PC-3 (cell line): ENCODE results near the gene CCDC77. TPM values are rescaled to one million over a fixed set of nuclear protein-coding genes. Genes with fewer than 3 reads are reported as not detected.

Experiments used
- ATAC-seq: fragments of 200-7000 bp; cut with Tn5 transposase; 2 replicates; pipeline ENCODE4 v1.9.1; 2020; ENCODE audit warnings: mild to moderate bottlenecking, moderate library complexity
- BruUV-seq: library from RNA; stranded (reverse); fragments of 400-500 nt; replicated peaks from 2 replicates; lab custom pipeline; 2021; lab: Mats Ljungman, UMichigan
- CTCF ChIA-PET: fragments of 300-600 bp; sonication (Branson Sonifier 250); formaldehyde crosslinking; loops from one replicate; lab custom pipeline; 2022; ENCODE audit warnings: antibody characterized with exemption; lab: Charles Lee
- POLR2A ChIA-PET: fragments of 300-600 bp; sonication (Branson Sonifier 250); formaldehyde crosslinking; loops from one replicate; lab custom pipeline; 2022; ENCODE audit warnings: antibody characterized with exemption; ENCODE audit not compliant: unreplicated experiment; lab: Charles Lee
- DNase-seq: peaks from one replicate; pipeline ENCODE4 v3.0.0-alpha.2; 2015
- H2AFZ ChIP-seq: fragments of 300-600 bp; sonication (generic); 2 replicates; pipeline ENCODE4 v1.6.0; 2016; ENCODE audit warnings: antibody characterized with exemption, low read length
- H3F3A ChIP-seq: fragments of 300-600 bp; sonication (generic); one replicate; pipeline ENCODE4 v1.6.0; 2017; ENCODE audit warnings: antibody characterized with exemption, low read length, control low read depth, mild to moderate bottlenecking; ENCODE audit not compliant: unreplicated experiment
- H3K27ac ChIP-seq: fragments of 300-600 bp; sonication (generic); 2 replicates; pipeline ENCODE4 v1.5.1; 2016; ENCODE audit warnings: mild to moderate bottlenecking, low read length
- H3K27me3 ChIP-seq: fragments of 300-600 bp; sonication (generic); 2 replicates; pipeline ENCODE4 v1.6.1; 2016; ENCODE audit warnings: low read length, mixed read lengths
- H3K36me3 ChIP-seq: fragments of 300-600 bp; sonication (generic); 2 replicates; pipeline ENCODE4 v1.6.1; 2016; ENCODE audit warnings: low read depth, mixed run types, low read length, mixed read lengths
- H3K4me1 ChIP-seq: fragments of 300-600 bp; sonication (generic); 2 replicates; pipeline ENCODE4 v1.5.1; 2016; ENCODE audit warnings: low read length; ENCODE audit not compliant: insufficient read depth
- H3K4me2 ChIP-seq: fragments of 300-600 bp; sonication (generic); 2 replicates; pipeline ENCODE4 v1.6.0; 2016; ENCODE audit warnings: low read length
- H3K4me3 ChIP-seq: fragments of 300-600 bp; sonication (generic); 2 replicates; pipeline ENCODE4 v1.5.1; 2016; ENCODE audit warnings: mild to moderate bottlenecking, low read length, mixed read lengths
- H3K79me2 ChIP-seq: fragments of 300-600 bp; sonication (generic); 2 replicates; pipeline ENCODE4 v1.6.1; 2017; ENCODE audit warnings: low read length, mixed read lengths
- H3K9ac ChIP-seq: fragments of 300-600 bp; sonication (generic); 2 replicates; pipeline ENCODE4 v1.6.0; 2016; ENCODE audit warnings: mild to moderate bottlenecking, low read length
- H3K9me2 ChIP-seq: fragments of 300-600 bp; sonication (generic); replicated peaks from 2 replicates; pipeline ENCODE4 v1.6.1; 2016; ENCODE audit warnings: mixed run types, low read length, mixed read lengths
- H3K9me3 ChIP-seq: fragments of 300-600 bp; sonication (generic); 2 replicates; pipeline ENCODE4 v1.6.1; 2016; ENCODE audit warnings: low read length, mixed read lengths
- H4K20me1 ChIP-seq: fragments of 300-600 bp; sonication (generic); 2 replicates; pipeline ENCODE4 v1.6.1; 2016; ENCODE audit warnings: low read length, mixed read lengths
- CTCF ChIP-seq: fragments of 300-600 bp; sonication (generic); conservative IDR thresholded peaks from 2 replicates; pipeline ENCODE4 v1.5.1; 2017; ENCODE audit warnings: antibody characterized with exemption, low read depth, mild to moderate bottlenecking, low read length
- EZH2 ChIP-seq: fragments of 300-600 bp; sonication (generic); IDR thresholded peaks from one replicate; pipeline ENCODE4 v1.6.1; 2017; ENCODE audit warnings: antibody characterized with exemption, mild to moderate bottlenecking, low read length; ENCODE audit not compliant: unreplicated experiment
- EZH2phosphoT487 ChIP-seq: fragments of 300-600 bp; sonication (generic); IDR thresholded peaks from 2 replicates; pipeline ENCODE4 v1.6.1; 2018; ENCODE audit warnings: mild to moderate bottlenecking, antibody characterized with exemption, low read length, borderline replicate concordance
- intact Hi-C: fragments of 100-400 bp; cut with micrococcal nuclease; formaldehyde crosslinking; loops from 2 replicates; pipeline ENCODE4 v1.9.0; 2023
- total RNA-seq: library from RNA; depleted of rRNA; stranded (reverse); fragments of >200 nt; gene quantifications from 2 replicates; pipeline ENCODE4 v1.2.3, GENCODE V29; 2014

CCDC77 gene
- total RNA-seq, 1 experiment from 2014 or later = 10.5 TPM

- ChIA-PET POLR2A (no interaction called here), CTCF (no interaction called here)
- no peak overlapping the region for H3K27ac ChIP-seq
These were observed 73.8 kb downstream of the CCDC77 start for GRCh38 chr12:475286-475685.

GRCh38 chr12:479161-479560, 77.7 kb downstream of the CCDC77 start:
- no TSS peak for BruUV-seq
- no peak overlapping the region for H3K4me2 ChIP-seq
- H3K27ac ChIP-seq = no peak overlapping the region
- intact Hi-C loops = no loop called here
- H3K79me2 ChIP-seq = no peaks in the 10 kb centered on the region
- H3K9ac ChIP-seq = no peak overlapping the region
- H3K4me1 ChIP-seq = no peaks in the 10 kb centered on the region
- no peak overlapping the region for H2AFZ ChIP-seq
- no peak for ATAC-seq
- TF ChIP-seq EZH2 = no peak
- no peak for TF ChIP-seq CTCF
- TF ChIP-seq EZH2phosphoT487 = no peak
- POLR2A ChIA-PET = no interaction called here
- H3K36me3 ChIP-seq = no peaks in the 10 kb centered on the region
- CTCF ChIA-PET = no interaction called here
- DNase-seq = no peak
- H4K20me1 ChIP-seq = no peaks in the 10 kb centered on the region
- no peak overlapping the region for H3K4me3 ChIP-seq
- H3K27me3 ChIP-seq = no peaks in the 10 kb centered on the region
- H3F3A ChIP-seq = no peaks in the 10 kb centered on the region
- H3K9me3 ChIP-seq = no peaks in the 10 kb centered on the region
- no peaks in the 10 kb centered on the region for H3K9me2 ChIP-seq

More at GRCh38 chr12:475286-475685, 73.8 kb downstream of the CCDC77 start:
- H3K9me3 ChIP-seq = no peaks in the 10 kb centered on the region
- no peak overlapping the region for H3K4me3 ChIP-seq
- H3K4me2 ChIP-seq = no peak overlapping the region
- no peaks in the 10 kb centered on the region for H3K27me3 ChIP-seq
- no peak for DNase-seq
- H3K9me2 ChIP-seq = no peaks in the 10 kb centered on the region
- TF ChIP-seq EZH2phosphoT487 (no peak), CTCF (no peak), EZH2 (no peak)
- H3K79me2 ChIP-seq = no peaks in the 10 kb centered on the region
- no peaks in the 10 kb centered on the region for H3F3A ChIP-seq
- H3K9ac ChIP-seq = no peak overlapping the region
- ATAC-seq = no peak
- BruUV-seq = no TSS peak
- intact Hi-C loops = no loop called here
- no peaks in the 10 kb centered on the region for H3K36me3 ChIP-seq
- H2AFZ ChIP-seq = no peak overlapping the region
- no peaks in the 10 kb centered on the region for H3K4me1 ChIP-seq
- no peaks in the 10 kb centered on the region for H4K20me1 ChIP-seq

GRCh38 chr12:480831-481816, 79.7 kb downstream of the CCDC77 start:
- Histone ChIP-seq H3K4me1 (no peaks in the 10 kb centered on the region), H3K9me3 (no peaks in the 10 kb centered on the region), H3F3A (no peaks in the 10 kb centered on the region), H3K4me3 (no peak overlapping the region), H3K4me2 (no peak overlapping the region), H3K9ac (no peak overlapping the region), H3K27me3 (no peaks in the 10 kb centered on the region), H3K9me2 (no peaks in the 10 kb centered on the region), H3K36me3 (no peaks in the 10 kb centered on the region), H4K20me1 (no peaks in the 10 kb centered on the region), H3K27ac (no peak overlapping the region), H3K79me2 (no peaks in the 10 kb centered on the region), H2AFZ (no peak overlapping the region)
- no peak for DNase-seq
- ChIA-PET CTCF (no interaction called here), POLR2A (no interaction called here)
- no peak for TF ChIP-seq CTCF
- intact Hi-C loops = no loop called here
- BruUV-seq = no TSS peak
- ATAC-seq = no peak
